ENCODE results near the gene PHF20. TPM values are rescaled to one million over a fixed set of nuclear protein-coding genes. Genes with fewer than 3 reads are reported as not detected.
A peak's percentile ranks its signal among the peaks of the same experiment; 100 is the strongest.
"Not testable (repeated sequence)": the region's sequence is repeated elsewhere in the genome, so short reads cannot be mapped to it uniquely, and the experiment has no call there.

PHF20 gene
- total and polyA plus RNA-seq, 4 donors = 17.5 to 51.5 (median 32.6) TPM

GRCh38 chr20:35992713-35993335 lies 221.0 kb downstream of the PHF20 start:
- peak; percentile 67 for ATAC-seq (ENCODE audit: insufficient read depth, low FRiP score)
- WGBS, 2 donors = 1% methylated on average over 6 of the region's 6 CpGs
- TF ChIP-seq, protein P1, sequence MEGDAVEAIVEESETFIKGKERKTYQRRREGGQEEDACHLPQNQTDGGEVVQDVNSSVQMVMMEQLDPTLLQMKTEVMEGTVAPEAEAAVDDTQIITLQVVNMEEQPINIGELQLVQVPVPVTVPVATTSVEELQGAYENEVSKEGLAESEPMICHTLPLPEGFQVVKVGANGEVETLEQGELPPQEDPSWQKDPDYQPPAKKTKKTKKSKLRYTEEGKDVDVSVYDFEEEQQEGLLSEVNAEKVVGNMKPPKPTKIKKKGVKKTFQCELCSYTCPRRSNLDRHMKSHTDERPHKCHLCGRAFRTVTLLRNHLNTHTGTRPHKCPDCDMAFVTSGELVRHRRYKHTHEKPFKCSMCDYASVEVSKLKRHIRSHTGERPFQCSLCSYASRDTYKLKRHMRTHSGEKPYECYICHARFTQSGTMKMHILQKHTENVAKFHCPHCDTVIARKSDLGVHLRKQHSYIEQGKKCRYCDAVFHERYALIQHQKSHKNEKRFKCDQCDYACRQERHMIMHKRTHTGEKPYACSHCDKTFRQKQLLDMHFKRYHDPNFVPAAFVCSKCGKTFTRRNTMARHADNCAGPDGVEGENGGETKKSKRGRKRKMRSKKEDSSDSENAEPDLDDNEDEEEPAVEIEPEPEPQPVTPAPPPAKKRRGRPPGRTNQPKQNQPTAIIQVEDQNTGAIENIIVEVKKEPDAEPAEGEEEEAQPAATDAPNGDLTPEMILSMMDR (IDR thresholded peaks at IDR 0.05; ENCODE audit: control extremely low read depth, extremely low read depth) = peak; percentile 71

GRCh38 chr20:35994994-35995453 lies 223.2 kb downstream of the PHF20 start:
- Histone ChIP-seq H3K36me3 (ENCODE audit: control insufficient read depth in 4 of 4, insufficient read depth in 4 of 4, low read length in 4 of 4) (no peaks in the 10 kb centered on the region), H3K9ac (ENCODE audit: insufficient read depth in 1 of 2, low read length in 2 of 2) (no peak overlapping the region), H3K4me3 (no peak overlapping the region), H3K27me3 (ENCODE audit: control insufficient read depth in 3 of 3, insufficient read depth in 3 of 3, low read length in 2 of 3) (no peaks in the 10 kb centered on the region), H3K9me3 (ENCODE audit: control insufficient read depth in 4 of 4, insufficient read depth in 3 of 4, low read length in 3 of 4) (no peaks in the 10 kb centered on the region), H3K27ac (ENCODE audit: low read depth in 1 of 2, low read length in 1 of 2) (no peak overlapping the region), H3K4me1 (ENCODE audit: control insufficient read depth in 5 of 5, insufficient read depth in 5 of 5, low read length in 5 of 5) (peaks cover 0 to 6% (median 0%) of the 10 kb centered on the region in 5 donors)
- ATAC-seq (ENCODE audit: insufficient read depth, low FRiP score) (peak; percentile 87), DNase-seq (peak; percentile 77 to 82 (median 78))
- TF ChIP-seq, protein P1 (IDR thresholded peaks at IDR 0.05; ENCODE audit: control extremely low read depth, extremely low read depth) = peak; percentile 72
- 2% methylated on average over 6 of the region's 6 CpGs for WGBS, 2 donors

More at GRCh38 chr20:35992713-35993335, 221.0 kb downstream of the PHF20 start:
- DNase-seq = peak; percentile 62 to 85 (median 84)
- Histone ChIP-seq H3K27me3 (ENCODE audit: control insufficient read depth in 3 of 3, insufficient read depth in 3 of 3, low read length in 2 of 3) (no peaks in the 10 kb centered on the region), H3K4me3 (no peak overlapping the region), H3K9ac (ENCODE audit: insufficient read depth in 1 of 2, low read length in 2 of 2) (no peak overlapping the region), H3K9me3 (ENCODE audit: control insufficient read depth in 4 of 4, insufficient read depth in 3 of 4, low read length in 3 of 4) (no peaks in the 10 kb centered on the region), H3K36me3 (ENCODE audit: control insufficient read depth in 4 of 4, insufficient read depth in 4 of 4, low read length in 4 of 4) (no peaks in the 10 kb centered on the region), H3K27ac (ENCODE audit: low read depth in 1 of 2, low read length in 1 of 2) (no peak overlapping the region), H3K4me1 (ENCODE audit: control insufficient read depth in 5 of 5, insufficient read depth in 5 of 5, low read length in 5 of 5) (peaks cover 0 to 6% (median 0%) of the 10 kb centered on the region in 5 donors)

GRCh38 chr20:35996492-35996891 lies 224.7 kb downstream of the PHF20 start:
- H3K27ac ChIP-seq (ENCODE audit: low read depth in 1 of 2, low read length in 1 of 2); H3K4me3 ChIP-seq; H3K9me3 ChIP-seq (ENCODE audit: control insufficient read depth in 4 of 4, insufficient read depth in 3 of 4, low read length in 3 of 4); H3K9ac ChIP-seq (ENCODE audit: insufficient read depth in 1 of 2, low read length in 2 of 2); H3K27me3 ChIP-seq (ENCODE audit: control insufficient read depth in 3 of 3, insufficient read depth in 3 of 3, low read length in 2 of 3); H3K36me3 ChIP-seq (ENCODE audit: control insufficient read depth in 4 of 4, insufficient read depth in 4 of 4, low read length in 4 of 4); ATAC-seq (ENCODE audit: insufficient read depth, low FRiP score); DNase-seq; H3K4me1 ChIP-seq (ENCODE audit: control insufficient read depth in 5 of 5, insufficient read depth in 5 of 5, low read length in 5 of 5): not testable (repeated sequence)
- 93 to 97% methylated on average over 8 of the region's 8 CpGs for WGBS, 2 donors

Small RNA genes within 50 kb of the gene (small RNA-seq; reads per million reads assigned to genes)
- gene COX7BP2 (ENCODE audit: low replicate concordance) (not detected), gene HIGD1AP16 (ENCODE audit: low replicate concordance) (not detected), gene RF00019 (ENCODE audit: low replicate concordance) (not detected), gene RF00026 (ENCODE audit: low replicate concordance) (not detected), gene RNU4-40P (ENCODE audit: low replicate concordance) (not detected), gene RNU6-937P (ENCODE audit: low replicate concordance) (not detected)

Other genes with a start within 250 kb of the PHF20 start
- gene C20orf173, start 242.4 kb upstream of the PHF20 start, total RNA-seq = not detected
- gene C20orf173, start 242.4 kb upstream of the PHF20 start, polyA plus RNA-seq = not detected
- 100 to 1,000 TPM; 216 to 241 TPM for gene ERGIC3, start 229.9 kb upstream of the PHF20 start, total RNA-seq
- gene ERGIC3, start 229.9 kb upstream of the PHF20 start, polyA plus RNA-seq = 100 to 1,000 TPM; 173 to 208 TPM
- 1 to 10 TPM; 2.0 to 5.7 TPM for gene SPAG4, start 156.2 kb upstream of the PHF20 start, total RNA-seq
- gene SPAG4, start 156.2 kb upstream of the PHF20 start, polyA plus RNA-seq = 1 to 10 TPM; 1.9 to 5.4 TPM
- 100 to 1,000 TPM in 1 of 2 donors, 10 to 100 TPM in 1; 91.9 to 180 TPM for gene CPNE1, start 107.1 kb upstream of the PHF20 start, total RNA-seq
- gene CPNE1, start 107.1 kb upstream of the PHF20 start, polyA plus RNA-seq = 100 to 1,000 TPM; 119 to 161 TPM
- gene RBM12, start 107.1 kb upstream of the PHF20 start, total RNA-seq = 10 to 100 TPM; 59.2 to 75.0 TPM
- gene RBM12, start 107.1 kb upstream of the PHF20 start, polyA plus RNA-seq = 10 to 100 TPM in 1 of 2 donors, 1 to 10 TPM in 1; 9.5 to 19.6 TPM
- 10 to 100 TPM; 24.1 to 33.9 TPM for gene NFS1, start 72.7 kb upstream of the PHF20 start, total RNA-seq
- gene NFS1, start 72.7 kb upstream of the PHF20 start, polyA plus RNA-seq = 10 to 100 TPM; 18.8 to 23.2 TPM
- 100 to 1,000 TPM in 1 of 2 donors, 10 to 100 TPM in 1; 98.6 to 176 TPM for gene ROMO1, start 72.6 kb upstream of the PHF20 start, total RNA-seq
- 100 to 1,000 TPM; 369 to 501 TPM for gene ROMO1, start 72.6 kb upstream of the PHF20 start, polyA plus RNA-seq
- 100 to 1,000 TPM; 230 to 689 TPM for gene RBM39, start 29.8 kb upstream of the PHF20 start, total RNA-seq
- 100 to 1,000 TPM; 162 to 481 TPM for gene RBM39, start 29.8 kb upstream of the PHF20 start, polyA plus RNA-seq
- gene SCAND1, start 182.5 kb downstream of the PHF20 start, total RNA-seq = 10 to 100 TPM; 34.6 to 86.5 TPM
- 100 to 1,000 TPM; 108 to 279 TPM for gene SCAND1, start 182.5 kb downstream of the PHF20 start, polyA plus RNA-seq
- gene CNBD2, start 196.6 kb downstream of the PHF20 start, total RNA-seq = 1 to 10 TPM; 1.7 to 6.1 TPM
- gene CNBD2, start 196.6 kb downstream of the PHF20 start, polyA plus RNA-seq = 10 to 100 TPM in 1 of 2 donors, 1 to 10 TPM in 1; 4.7 to 13.6 TPM